ENCODE data around the gene VAT1L.

- TF ChIP-seq, protein P1, sequence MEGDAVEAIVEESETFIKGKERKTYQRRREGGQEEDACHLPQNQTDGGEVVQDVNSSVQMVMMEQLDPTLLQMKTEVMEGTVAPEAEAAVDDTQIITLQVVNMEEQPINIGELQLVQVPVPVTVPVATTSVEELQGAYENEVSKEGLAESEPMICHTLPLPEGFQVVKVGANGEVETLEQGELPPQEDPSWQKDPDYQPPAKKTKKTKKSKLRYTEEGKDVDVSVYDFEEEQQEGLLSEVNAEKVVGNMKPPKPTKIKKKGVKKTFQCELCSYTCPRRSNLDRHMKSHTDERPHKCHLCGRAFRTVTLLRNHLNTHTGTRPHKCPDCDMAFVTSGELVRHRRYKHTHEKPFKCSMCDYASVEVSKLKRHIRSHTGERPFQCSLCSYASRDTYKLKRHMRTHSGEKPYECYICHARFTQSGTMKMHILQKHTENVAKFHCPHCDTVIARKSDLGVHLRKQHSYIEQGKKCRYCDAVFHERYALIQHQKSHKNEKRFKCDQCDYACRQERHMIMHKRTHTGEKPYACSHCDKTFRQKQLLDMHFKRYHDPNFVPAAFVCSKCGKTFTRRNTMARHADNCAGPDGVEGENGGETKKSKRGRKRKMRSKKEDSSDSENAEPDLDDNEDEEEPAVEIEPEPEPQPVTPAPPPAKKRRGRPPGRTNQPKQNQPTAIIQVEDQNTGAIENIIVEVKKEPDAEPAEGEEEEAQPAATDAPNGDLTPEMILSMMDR (conservative IDR thresholded peaks at IDR 0.05 in 1 of 2, IDR thresholded peaks at IDR 0.05 in 1 of 2; ENCODE audit: low read depth in 1 of 2, low read length in 2 of 2) = no peak
- no peak for TF ChIP-seq EZH2 (IDR thresholded peaks at IDR 0.05; ENCODE audit: low read length, missing control alignments)
These were observed 187.6 kb downstream of the VAT1L start for GRCh38 chr16:77975942-77976341.
